Common myeloid progenitor, CD34-positive (primary cell): ENCODE measurements around the gene LEMD2.
A peak's percentile ranks its signal among the peaks of the same experiment; 100 is the strongest.

Experiments
- CTCF ChIA-PET: fragments of 350-600 bp; sonication (Branson Sonifier 250); formaldehyde crosslinking; loops from one replicate; lab custom pipeline; 2021; ENCODE audit warnings: antibody characterized with exemption; lab: Charles Lee
- POLR2A ChIA-PET: fragments of 350-600 bp; sonication (Branson Sonifier 250); formaldehyde crosslinking; loops from one replicate; lab custom pipeline; 2021; ENCODE audit warnings: antibody characterized with exemption; lab: Charles Lee
- DNase-seq, 3 donors: peaks; one replicate each; pipeline versions ENCODE4 v3.0.0 to v3.0.0-alpha.2; 2013
- H3K27ac ChIP-seq, 2 experiments: 1 replicate in 1 of 2; 2 replicates in 1 of 2; pipeline ENCODE4 v1.7.0; 2013; ENCODE audit warnings: inconsistent platforms in 2 of 2, low read length in 2 of 2, mild to moderate bottlenecking in 2 of 2, low read depth in 1 of 2, moderate library complexity in 1 of 2; ENCODE audit not compliant: severe bottlenecking in 2 of 2, insufficient read depth in 1 of 2, poor library complexity in 1 of 2
- H3K27me3 ChIP-seq, 5 experiments: replicated peaks in 2 of 5; 1 replicate in 3 of 5; 2 replicates in 2 of 5; pipeline versions ENCODE4 v1.6.1 to v1.7.0; 2013; ENCODE audit warnings: low read length in 4 of 5, mild to moderate bottlenecking in 2 of 5, moderate library complexity in 2 of 5, inconsistent platforms in 1 of 5; ENCODE audit not compliant: insufficient read depth in 5 of 5, control insufficient read depth in 4 of 5
- H3K36me3 ChIP-seq, 4 experiments: 1 replicate in 2 of 4; 2 replicates in 2 of 4; pipeline versions ENCODE4 v1.6.1 to v1.7.0; 2013; ENCODE audit warnings: low read length in 3 of 4, control low read depth in 1 of 4, mild to moderate bottlenecking in 1 of 4; ENCODE audit not compliant: control insufficient read depth in 4 of 4, insufficient read depth in 4 of 4
- H3K4me1 ChIP-seq, 4 experiments: 1 replicate in 3 of 4; 2 replicates in 1 of 4; pipeline versions ENCODE4 v1.6.1 to v1.7.1; 2013; ENCODE audit warnings: low read length in 3 of 4, mild to moderate bottlenecking in 3 of 4, control low read depth in 1 of 4, inconsistent platforms in 1 of 4, moderate library complexity in 1 of 4; ENCODE audit not compliant: control insufficient read depth in 4 of 4, insufficient read depth in 4 of 4; ENCODE audit errors: control extremely low read depth in 1 of 4
- H3K4me3 ChIP-seq, 7 experiments: 1 replicate in 4 of 7; 2 replicates in 3 of 7; pipeline versions ENCODE4 v1.5.1 to v1.7.0; 2013; ENCODE audit warnings: mild to moderate bottlenecking in 7 of 7, low read length in 6 of 7, moderate library complexity in 6 of 7, inconsistent platforms in 2 of 7, low read depth in 2 of 7, control low read depth in 1 of 7; ENCODE audit not compliant: insufficient read depth in 4 of 7, control insufficient read depth in 1 of 7; ENCODE audit errors: extremely low read depth in 1 of 7
- H3K9me3 ChIP-seq, 5 experiments: 1 replicate in 4 of 5; 2 replicates in 1 of 5; pipeline versions ENCODE4 v1.6.1 to v1.7.1; 2013; ENCODE audit warnings: low read length in 4 of 5, mild to moderate bottlenecking in 2 of 5, inconsistent platforms in 1 of 5, low read depth in 1 of 5, moderate library complexity in 1 of 5; ENCODE audit not compliant: control insufficient read depth in 4 of 5, insufficient read depth in 2 of 5; ENCODE audit errors: control extremely low read depth in 1 of 5
- WGBS: methylation state at CpG from one replicate; pipeline ENCODE4 v1.1.5; 2013; ENCODE audit not compliant: insufficient coverage; 5-methylcytosine and 5-hydroxymethylcytosine counted together

The LEMD2 gene

DNA sequence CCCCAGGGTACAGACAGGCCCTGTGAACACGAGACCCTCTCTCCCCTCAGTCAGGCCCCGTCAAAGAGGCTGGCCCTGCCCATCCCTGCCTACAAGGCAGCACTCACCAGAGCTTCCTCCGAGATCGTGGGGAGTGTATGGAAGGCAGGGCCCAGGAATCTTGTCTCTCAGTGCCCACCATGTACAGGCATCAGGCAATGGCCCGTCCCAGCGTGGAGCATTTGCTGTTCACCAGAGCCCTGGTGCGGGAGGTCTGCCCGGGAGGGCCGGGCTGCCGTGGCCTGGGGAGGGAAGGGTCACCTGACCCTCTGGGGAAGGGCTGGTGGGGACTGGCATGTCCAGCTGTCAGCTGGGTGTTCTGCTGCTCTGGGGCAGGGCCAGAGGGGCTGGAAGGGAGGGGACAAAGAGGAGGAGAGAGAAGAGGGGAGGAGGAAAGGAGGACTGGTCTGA lies 42.3 kb downstream of the LEMD2 start, which contains the start of gene IP6K3:
Gene IP6K3 (minus strand): TSS at position 255 of the 450 bp plus-strand sequence. CDS start 11,429 bp downstream, outside the sequence.
- POLR2A ChIA-PET, result no interaction called here

DNA sequence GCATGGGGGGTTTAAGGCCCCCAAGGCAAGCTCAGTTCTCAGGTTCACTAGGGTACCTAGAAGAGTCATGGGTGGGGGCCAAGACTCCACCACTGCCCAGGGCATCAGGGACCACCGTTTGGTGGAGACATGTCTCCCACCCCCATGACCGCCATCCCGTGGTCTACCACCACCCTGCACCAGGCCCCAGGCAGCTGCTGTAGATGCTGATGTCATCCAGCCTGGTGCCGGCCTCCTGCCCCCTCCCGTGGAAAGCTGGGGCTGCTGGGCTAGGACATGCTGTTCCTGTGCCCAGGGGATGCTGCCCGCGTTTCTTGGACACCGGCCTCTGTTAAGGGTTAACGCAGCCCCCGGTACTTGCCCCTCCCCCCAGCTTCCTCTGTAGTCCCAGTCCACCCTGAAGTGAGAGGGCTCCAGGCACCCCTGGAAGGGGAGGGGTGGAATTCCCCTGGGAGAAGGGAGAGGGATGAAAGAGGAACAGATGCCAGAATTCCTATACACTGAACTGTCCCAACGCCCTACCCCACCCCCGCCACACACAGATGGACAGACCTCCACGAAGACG lies 42.8 kb downstream of the LEMD2 start:
- POLR2A ChIA-PET, result no interaction called here
- Histone ChIP-seq H3K9me3 (no peaks in the 10 kb centered on the region), H3K36me3 (no peaks in the 10 kb centered on the region), H3K27me3 (peaks cover 0 to 22% (median 0%) of the 10 kb centered on the region in 5 experiments), H3K4me1 (peaks cover 0 to 5% (median 0%) of the 10 kb centered on the region in 4 experiments), H3K4me3 (no peak overlapping the region), H3K27ac (no peak overlapping the region)
- peak; percentile 10 to 65 (median 55) for DNase-seq
- 67% methylated on average over 9 of the region's 14 CpGs for WGBS
- CTCF ChIA-PET, result interaction anchor here (0.6 to 6.1 kb wide), 11 partner anchors 11 to 408 kb away, joined by 3 to 44 read pairs (median 4); partner anchors contain the start of gene UQCC2

More for the DNA sequence above, 42.3 kb downstream of the LEMD2 start, which contains the start of gene IP6K3:
- DNase-seq, result no peak
- no peaks in the 10 kb centered on the region for H3K36me3 ChIP-seq
- peaks cover 0 to 5% (median 0%) of the 10 kb centered on the region in 4 experiments for H3K4me1 ChIP-seq
- H3K27me3 ChIP-seq, result peaks cover 0 to 22% (median 0%) of the 10 kb centered on the region in 5 experiments
- 75% methylated on average over 10 of the region's 10 CpGs for WGBS
- H3K4me3 ChIP-seq, result no peak within 1 kb of the TSS
- H3K27ac ChIP-seq, result no peak within 1 kb of the TSS
- no peaks in the 10 kb centered on the region for H3K9me3 ChIP-seq
- CTCF ChIA-PET, result interaction anchor here (0.6 to 6.1 kb wide), 8 partner anchors 12 to 408 kb away, joined by 3 to 44 read pairs (median 4); no protein-coding TSS in a partner anchor

GRCh38 chr6:33745548-33745947 lies 43.4 kb downstream of the LEMD2 start:
- no peak overlapping the region for H3K27ac ChIP-seq
- CTCF ChIA-PET, result interaction anchor here (0.6 to 6.1 kb wide), 12 partner anchors 11 to 409 kb away, joined by 3 to 44 read pairs (median 4); partner anchors contain the start of gene UQCC2
- no peaks in the 10 kb centered on the region for H3K9me3 ChIP-seq
- DNase-seq, result no peak
- POLR2A ChIA-PET, result no interaction called here
- no peaks in the 10 kb centered on the region for H3K36me3 ChIP-seq
- H3K4me3 ChIP-seq, result no peak overlapping the region
- H3K27me3 ChIP-seq, result peaks cover 0 to 22% (median 0%) of the 10 kb centered on the region in 5 experiments
- WGBS, result 95% methylated on average over 4 of the region's 7 CpGs
- peaks cover 0 to 5% (median 0%) of the 10 kb centered on the region in 4 experiments for H3K4me1 ChIP-seq

DNA sequence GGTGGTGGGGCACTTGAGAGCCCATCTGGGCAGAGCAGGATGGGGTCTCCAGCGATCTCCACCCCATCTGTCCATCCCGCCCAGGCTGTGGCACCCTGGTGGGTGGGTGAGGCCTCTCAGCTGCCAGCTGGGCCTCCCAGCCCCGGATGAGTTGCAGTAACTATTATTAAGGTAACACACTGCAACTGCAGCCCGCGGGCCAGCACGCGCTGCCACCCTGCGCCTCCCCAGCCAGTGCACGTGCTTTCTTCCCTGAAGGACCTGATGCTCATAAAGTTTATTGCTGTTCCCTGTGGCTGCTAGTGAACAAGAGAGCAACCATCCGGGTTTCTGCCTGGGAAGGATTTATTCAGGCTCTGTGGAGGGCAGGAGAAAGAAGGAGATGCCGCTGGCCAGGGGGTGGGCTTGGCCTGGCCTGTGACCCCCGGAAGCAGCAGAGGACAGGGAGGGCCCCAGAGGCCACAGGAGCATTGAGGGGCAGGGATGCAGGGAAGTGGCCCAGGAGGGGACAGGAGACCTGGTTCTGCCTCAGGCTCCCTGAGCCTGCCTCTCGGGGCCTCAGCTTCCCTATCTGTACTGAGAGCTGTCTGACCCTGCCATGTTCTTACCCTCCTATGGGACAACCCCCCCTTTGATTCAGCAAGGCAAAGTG lies 43.9 kb downstream of the LEMD2 start:
- POLR2A ChIA-PET, result no interaction called here
- no peak overlapping the region for H3K27ac ChIP-seq

DNA sequence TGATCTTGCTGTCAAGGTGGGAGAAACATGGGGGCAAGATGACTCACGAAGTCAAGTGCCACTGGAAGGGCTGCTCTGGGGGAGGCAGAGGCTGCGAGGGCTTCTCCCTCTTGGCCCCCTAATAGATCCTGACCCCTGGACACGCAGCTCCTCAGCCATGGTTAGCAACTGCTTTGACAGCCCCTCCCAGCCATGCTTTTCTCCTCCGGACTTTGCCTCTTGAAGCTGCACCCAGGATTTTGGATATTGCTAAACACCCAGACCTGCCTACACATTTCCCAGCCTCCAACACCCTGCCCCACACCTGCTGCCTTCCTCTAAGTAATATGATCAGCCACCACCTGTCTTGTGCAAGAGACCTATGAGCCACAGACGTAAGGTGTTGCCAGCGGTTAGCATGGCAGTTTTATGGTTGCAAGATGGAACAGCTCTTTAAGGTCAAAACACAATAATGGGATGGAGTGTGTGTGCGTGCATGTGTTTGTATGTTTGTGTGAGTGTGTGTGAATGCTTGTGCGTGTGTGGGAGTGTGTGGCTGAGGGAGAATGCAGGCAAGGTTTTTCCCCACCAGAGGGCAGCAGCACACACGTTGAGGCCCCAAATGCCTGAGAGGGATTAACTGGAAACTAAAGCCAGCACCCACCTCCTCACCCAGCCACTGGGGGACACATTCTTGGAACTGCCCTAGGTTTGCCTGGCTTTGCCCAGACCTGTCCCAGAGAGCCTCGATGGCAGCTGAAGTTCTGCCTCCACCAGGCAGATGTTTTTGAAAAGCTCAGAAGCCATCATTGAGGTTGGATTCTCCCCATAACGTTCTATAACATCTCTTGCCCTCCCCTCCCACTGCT lies 44.7 kb downstream of the LEMD2 start:
- Histone ChIP-seq H3K27me3 (peaks cover 0 to 22% (median 0%) of the 10 kb centered on the region in 5 experiments), H3K27ac (no peak overlapping the region), H3K4me3 (no peak overlapping the region), H3K4me1 (peaks cover 0 to 5% (median 0%) of the 10 kb centered on the region in 4 experiments), H3K9me3 (no peaks in the 10 kb centered on the region), H3K36me3 (no peaks in the 10 kb centered on the region)
- CTCF ChIA-PET, result interaction anchor here (0.6 to 6.1 kb wide), 22 partner anchors 8 to 415 kb away, joined by 3 to 44 read pairs (median 4); partner anchors contain the start of genes BAK1 and UQCC2
- DNase-seq, result peak; percentile 72 to 88 (median 84)
- WGBS, result 50% methylated on average over 9 of the region's 11 CpGs
- POLR2A ChIA-PET, result interaction anchor here (0.7 kb wide), 1 partner anchor 20 kb away, joined by 3 read pairs; no protein-coding TSS in a partner anchor

More for the DNA sequence above, 43.9 kb downstream of the LEMD2 start:
- H3K9me3 ChIP-seq, result no peaks in the 10 kb centered on the region
- H3K4me1 ChIP-seq, result peaks cover 0 to 5% (median 0%) of the 10 kb centered on the region in 4 experiments
- DNase-seq, result no peak
- H3K27me3 ChIP-seq, result peaks cover 0 to 22% (median 0%) of the 10 kb centered on the region in 5 experiments
- H3K36me3 ChIP-seq, result no peaks in the 10 kb centered on the region
- WGBS, result 87% methylated on average over 10 of the region's 13 CpGs
- CTCF ChIA-PET, result interaction anchor here (0.6 to 6.1 kb wide), 17 partner anchors 9 to 414 kb away, joined by 3 to 44 read pairs (median 4); partner anchors contain the start of gene UQCC2
- H3K4me3 ChIP-seq, result no peak overlapping the region

- no peak for DNase-seq
- POLR2A ChIA-PET, result no interaction called here
- Histone ChIP-seq H3K4me3 (no peak overlapping the region), H3K4me1 (peaks cover 0 to 5% (median 0%) of the 10 kb centered on the region in 4 experiments), H3K27me3 (peaks cover 0 to 21% (median 0%) of the 10 kb centered on the region in 5 experiments), H3K27ac (no peak overlapping the region), H3K36me3 (no peaks in the 10 kb centered on the region), H3K9me3 (no peaks in the 10 kb centered on the region)
- CTCF ChIA-PET, result interaction anchor here (1.0 to 6.1 kb wide), 14 partner anchors 9 to 413 kb away, joined by 3 to 44 read pairs (median 6); partner anchors contain the start of gene UQCC2
- 81% methylated on average over 6 of the region's 7 CpGs for WGBS
These were observed 46.1 kb downstream of the LEMD2 start for GRCh38 chr6:33742837-33743236.
